GM19043 (cell line): ENCODE results near the gene ZNF440.
"Not testable (repeated sequence)": the region's sequence is repeated elsewhere in the genome, so short reads cannot be mapped to it uniquely, and the experiment has no call there.

Experiments used
- ATAC-seq: cut with Tn5 transposase; IDR thresholded peaks from one replicate; pipeline ENCODE4 v1.9.1; 2021; ENCODE audit warnings: low read depth; ENCODE audit not compliant: unreplicated experiment

Gene ZNF440

DNA sequence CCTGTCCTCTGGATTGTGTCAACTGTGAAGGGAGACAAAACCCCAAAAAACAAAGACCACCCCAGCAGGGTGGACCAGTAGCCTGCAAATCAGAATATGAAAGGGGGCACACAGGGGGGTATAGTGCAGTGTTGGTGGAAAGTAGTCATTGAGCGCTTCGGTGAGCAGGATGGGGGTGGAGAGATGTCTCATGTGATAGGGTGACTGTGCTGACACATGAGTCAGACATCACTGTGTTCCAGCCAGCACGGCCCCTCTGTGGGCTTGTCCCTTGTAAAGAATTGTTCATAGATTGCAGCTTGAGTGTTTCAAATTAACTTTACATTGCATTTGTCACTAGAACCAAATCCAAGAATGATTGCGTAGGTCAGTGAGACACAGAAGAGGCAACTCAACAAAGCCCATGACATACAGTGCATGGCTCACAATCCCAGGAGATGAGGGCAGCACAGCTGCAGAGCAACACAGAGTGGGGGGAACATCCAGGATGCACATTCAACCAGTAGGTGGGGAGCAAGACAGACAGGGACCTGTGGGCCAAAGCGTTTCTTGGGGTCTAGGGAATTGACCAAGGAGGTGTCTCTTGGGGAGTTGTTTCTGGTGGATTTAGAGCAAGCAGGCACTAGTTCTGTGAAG is 7.5 kb downstream of the ZNF440 start:
- no peak for ATAC-seq

DNA sequence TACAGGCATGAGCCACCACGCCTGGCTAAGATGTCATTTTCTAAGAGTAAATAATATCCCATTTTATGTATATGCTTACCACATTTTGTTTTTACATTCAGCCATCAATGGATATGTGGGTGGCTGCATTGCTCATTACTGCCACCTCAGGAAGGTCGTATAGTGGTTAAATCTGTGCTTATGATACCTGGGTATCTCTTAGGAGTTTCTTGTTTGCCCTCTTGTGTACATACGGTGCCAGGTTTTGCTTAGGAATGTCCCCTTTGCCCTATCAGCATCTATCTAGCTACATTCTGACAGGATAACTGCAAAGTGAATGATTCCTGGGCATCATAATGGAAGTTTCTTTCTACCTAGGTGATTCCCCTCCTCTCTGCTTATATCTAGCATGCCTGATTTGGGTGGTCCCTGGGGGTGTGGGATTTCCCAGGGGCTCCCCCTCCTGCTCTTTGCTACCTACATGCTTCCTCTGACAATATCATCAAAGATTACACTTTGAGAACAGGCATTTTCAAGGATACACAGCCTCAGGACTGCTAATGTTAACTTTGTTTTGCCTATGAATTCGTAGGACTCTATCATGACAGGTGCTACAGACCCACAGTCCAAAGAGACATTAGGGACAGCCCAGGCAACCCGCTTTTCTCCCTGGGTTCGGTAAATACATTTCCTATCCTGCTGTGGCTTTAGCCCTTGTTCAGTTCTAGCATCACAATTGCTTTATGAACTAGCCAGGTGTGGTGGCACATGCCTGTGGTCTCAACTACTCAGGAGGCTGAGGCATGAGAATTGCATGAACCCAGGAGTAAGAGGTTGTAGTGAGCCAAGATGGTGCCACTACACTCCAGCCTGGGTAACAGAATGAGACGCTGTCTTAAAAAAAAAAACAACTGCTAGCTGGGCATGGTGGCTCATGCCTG is 15.1 kb downstream of the ZNF440 start:
- ATAC-seq: not testable (repeated sequence)

DNA sequence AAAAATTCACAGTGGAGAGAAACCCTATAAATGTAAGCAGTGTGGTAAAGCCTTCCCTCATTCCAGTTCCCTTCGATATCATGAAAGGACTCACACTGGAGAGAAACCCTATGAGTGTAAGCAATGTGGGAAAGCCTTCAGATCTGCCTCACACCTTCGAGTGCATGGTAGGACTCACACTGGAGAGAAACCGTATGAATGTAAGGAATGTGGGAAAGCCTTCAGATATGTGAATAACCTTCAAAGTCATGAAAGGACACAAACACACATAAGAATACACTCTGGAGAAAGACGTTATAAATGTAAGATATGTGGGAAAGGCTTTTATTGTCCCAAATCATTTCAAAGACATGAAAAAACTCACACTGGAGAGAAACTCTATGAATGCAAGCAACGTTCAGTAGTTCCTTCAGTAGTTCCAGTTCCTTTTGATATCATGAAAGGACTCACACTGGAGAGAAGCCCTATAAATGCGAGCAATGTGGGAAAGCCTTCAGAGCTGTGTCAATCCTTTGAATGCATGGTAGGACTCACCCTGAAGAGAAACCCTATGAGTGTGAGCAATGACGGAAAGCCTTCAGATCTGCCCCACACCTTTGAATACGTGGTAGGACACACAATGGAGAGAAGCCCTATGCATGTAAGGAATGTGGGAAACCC is 18.3 kb downstream of the ZNF440 start:
- no peak for ATAC-seq

DNA sequence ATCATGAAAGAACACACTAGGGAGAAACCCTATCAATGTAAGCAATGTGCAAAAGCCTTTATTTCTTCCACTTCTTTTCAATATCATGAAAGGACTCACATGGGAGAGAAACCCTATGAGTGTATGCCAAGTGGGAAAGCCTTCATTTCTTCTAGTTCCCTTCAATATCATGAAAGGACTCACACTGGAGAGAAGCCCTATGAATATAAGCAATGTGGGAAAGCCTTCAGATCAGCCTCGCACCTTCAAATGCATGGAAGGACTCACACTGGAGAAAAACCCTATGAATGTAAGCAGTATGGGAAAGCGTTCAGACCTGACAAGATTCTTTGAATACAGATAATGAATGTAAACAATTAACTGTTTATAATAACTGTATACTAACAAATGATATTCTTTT is 19.5 kb downstream of the ZNF440 start:
- no peak for ATAC-seq

DNA sequence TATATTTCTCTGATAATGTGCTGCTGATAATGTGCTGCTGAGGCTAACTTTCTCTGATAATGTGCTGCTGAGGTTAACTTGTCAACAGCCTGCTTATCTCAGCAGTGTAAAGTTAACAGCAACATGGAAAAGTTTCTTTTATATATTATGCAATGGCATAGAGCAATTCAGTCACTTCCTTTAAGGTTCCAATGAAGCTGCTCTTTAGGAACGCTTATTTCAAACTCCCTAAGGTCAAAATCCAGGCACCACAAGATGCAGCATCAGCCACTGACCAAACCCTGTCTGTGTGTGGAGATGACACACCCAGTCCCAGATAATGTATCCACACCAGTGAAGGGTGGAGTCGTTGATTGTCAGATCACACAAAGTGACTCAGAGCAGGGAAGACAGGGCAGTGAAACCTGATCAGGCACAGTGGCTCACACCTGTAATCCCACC is 21.6 kb downstream of the ZNF440 start:
- ATAC-seq: not testable (repeated sequence)

DNA sequence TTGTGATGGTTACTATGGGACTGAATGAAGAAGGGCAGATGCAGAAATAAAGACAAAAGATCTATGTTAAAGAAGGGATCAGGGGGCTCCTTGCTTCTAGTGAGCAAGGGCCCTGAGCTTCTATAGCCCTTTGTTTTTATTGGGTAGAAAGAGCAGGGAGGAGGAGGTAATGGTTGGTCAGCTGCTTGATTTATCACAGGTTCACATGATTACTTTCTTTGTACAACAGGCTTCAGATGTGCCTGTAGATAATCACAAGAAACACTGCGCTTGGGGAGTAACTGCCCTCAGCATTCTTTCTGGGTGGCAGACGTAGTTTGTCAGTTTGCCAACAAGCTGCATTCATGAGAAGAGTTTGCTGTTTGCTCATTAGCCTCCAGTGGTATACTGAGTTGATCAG is 29.6 kb downstream of the ZNF440 start:
- no peak for ATAC-seq

DNA sequence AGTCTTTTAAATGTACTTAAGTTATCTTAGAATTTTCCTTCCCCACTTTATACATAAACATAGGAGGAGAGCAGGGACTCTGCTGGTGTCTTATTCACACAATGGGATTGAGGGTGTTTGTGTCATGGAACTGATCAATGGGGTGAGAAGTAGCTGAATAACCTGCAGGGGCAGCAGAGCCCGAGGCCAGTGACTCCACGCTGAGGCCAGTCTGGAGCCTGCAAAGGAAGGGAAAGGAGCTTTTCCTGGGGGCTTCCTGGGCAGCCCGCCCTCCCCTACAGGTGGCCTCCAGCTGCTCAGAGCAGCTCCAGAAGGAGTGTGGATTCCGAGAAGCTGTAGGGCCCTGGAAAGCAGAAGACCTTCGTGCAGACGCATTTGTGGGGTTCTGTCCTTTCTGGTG is 33.5 kb downstream of the ZNF440 start:
- not testable (repeated sequence) for ATAC-seq

DNA sequence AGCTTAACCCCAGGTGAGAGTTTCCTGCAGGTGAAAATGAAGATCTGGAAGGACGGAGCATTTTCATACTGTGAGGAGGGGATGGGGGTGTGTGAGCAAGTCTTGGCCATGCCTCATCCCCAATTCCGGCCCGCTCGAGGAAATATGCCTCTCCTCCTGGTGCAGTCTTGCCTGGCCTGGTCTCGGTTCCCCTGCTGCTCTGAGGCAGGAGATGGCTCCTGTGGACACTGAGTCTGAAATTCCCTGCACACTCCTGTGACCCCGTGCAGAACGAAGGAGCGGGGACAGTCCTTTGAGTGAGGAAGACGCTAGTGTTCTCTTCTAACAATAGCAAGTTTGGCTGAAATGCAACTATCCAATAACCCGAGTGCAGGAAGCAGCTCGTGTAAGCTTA is 34.1 kb downstream of the ZNF440 start:
- no peak for ATAC-seq

DNA sequence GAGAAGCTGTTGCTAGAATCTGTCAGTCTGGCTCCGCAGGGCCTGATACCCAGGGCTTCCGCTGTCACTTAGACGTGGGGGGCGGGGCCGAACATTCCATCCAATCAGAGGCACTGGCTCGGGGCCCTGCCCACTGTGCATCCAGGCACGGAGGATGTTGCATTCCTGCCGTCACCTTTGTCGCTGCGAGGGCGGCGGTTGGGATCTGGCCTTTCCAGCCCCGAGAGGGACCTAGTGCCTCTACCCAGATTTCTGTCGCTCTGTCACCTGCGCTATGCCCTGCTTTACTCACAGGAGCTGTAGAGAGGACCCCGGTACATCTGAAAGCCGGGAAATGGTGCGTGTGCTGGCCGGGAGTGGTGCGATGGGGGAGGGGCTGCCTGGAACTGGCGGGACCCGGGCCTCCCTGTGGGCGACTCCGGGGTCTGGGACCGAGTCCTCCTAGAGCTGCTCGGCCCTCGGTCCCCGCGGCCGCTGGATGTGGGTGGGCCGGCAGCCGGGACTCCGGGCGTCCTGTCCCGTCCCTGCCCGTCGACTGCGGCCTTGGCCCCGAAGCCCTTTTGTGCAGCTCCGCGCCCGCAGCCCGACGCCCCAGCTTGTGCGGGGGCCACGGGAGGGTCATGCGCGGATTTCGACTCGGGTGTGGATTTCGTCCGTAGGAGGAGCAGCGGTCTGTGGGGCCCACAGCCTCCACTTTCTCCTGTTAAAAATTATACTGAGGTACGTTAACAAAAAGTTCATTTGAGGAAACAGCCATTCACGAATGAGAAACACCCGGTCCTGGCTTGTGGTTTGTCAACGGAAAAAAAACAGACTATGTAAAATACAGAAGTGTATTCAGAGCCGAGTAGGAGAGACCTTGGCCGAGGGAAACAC is 34.8 kb downstream of the ZNF440 start, which contains the start of gene ZNF439:
Gene ZNF439 (plus strand): TSS at position 133 of the 876 bp plus-strand sequence. CDS start 142 bp downstream, at position 275.
- ATAC-seq: peak; percentile 77

DNA sequence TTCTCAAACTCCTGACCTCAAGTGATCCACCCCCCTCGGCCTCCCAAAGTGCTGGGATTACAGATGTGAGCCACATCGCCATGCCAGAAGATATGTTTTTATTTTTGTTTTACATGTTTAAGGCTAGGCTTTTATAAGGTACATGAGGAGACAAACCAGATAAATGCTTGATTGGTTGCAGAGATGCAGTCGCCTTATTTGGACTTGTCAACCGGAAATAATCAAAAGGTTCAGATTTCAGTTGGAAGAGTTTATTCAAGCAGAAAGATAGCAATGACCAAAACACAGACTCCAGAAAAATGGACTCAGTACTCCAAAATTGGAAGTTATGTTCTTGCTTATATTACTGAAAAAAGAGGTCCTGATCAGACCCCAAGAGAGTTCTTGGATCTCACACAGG is 36.2 kb downstream of the ZNF440 start:
- ATAC-seq: not testable (repeated sequence)

DNA sequence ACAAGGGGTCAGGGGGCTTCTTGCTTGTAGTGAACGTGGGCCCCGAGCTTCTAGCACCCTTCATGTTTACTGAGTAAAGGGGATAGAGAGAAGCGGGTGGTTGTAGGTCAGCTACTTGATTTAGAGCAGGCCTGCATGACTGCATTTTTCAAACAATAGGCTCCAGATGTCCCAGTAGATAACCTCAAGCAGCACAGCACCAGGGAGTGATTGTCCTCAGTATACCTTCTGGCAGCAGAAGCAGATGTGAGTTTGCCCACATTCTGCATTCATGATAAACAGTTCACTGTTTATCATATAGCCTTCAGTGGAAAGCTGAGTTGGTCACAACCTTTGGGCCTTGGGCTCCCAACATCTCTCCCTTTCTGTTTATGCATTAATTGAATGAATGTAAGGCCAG is 39.3 kb downstream of the ZNF440 start:
- no peak for ATAC-seq

DNA sequence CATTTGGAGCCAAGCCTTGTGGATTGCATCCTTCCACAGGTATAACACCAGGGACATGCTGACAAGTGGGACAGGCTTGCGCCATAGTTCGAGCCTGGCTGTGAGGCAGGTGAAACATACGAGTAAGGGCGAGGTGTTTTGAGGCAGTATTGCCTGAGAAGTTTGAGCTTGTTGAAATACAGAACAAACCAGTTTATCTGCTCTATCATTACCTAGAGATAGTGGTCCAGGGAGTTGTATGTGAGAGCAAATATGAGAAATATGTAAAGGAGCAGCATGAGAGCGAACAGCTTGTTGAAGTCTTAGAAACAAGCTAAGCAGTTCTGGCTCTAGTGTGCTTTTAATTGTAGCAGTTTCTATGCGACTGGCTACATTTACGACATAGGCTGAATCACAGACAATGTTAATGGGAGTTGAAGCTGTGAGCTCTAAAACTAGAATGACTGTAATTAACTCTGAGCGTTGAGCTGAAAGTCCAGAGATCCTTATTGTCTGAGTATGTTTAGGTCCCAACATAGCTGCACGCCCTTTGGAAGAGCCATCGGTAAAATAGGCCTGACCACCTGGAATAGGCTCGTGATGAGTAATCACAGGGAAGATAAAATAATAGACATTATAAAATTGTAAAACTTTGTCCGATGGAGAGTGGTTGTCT is 42.6 kb downstream of the ZNF440 start:
- no peak for ATAC-seq

DNA sequence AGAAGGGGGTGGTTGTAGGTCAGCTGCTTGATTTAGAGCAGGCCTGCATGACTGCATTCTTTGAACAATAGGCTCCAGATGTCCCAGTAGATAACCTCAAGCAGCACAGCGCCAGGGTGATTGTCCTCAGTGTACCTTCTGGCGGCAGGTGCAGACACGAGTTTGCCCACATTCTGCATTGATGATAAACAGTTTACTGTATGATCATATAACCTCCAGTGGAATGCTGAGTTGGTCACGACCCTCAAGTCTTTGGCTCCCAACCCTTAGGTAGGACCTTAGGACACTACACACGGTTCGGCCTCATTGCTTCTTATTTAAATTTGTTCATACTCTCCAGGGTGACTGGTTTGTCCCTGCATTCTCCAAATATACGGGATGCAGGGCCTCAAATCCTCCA is 46.6 kb downstream of the ZNF440 start:
- ATAC-seq: no peak

DNA sequence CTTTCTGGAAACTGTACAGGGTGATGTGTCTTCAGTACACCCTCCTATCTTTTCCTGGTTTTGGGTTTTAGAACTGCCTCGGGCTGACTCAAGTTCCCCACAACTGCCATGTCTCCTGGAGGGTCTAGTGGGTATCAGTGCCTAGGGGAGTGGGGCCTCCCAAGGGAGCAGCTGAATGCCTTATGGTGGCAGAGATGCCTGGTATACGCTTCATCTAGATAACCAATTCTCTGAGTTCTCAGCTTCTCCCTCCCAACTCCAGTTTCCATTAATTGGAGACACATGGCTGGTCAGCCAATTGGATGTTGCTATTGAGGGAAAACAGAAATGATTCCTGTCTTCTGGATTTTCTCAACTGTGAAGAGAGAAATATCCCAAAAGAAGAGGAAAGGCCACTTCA is 47.2 kb downstream of the ZNF440 start:
- ATAC-seq: no peak

DNA sequence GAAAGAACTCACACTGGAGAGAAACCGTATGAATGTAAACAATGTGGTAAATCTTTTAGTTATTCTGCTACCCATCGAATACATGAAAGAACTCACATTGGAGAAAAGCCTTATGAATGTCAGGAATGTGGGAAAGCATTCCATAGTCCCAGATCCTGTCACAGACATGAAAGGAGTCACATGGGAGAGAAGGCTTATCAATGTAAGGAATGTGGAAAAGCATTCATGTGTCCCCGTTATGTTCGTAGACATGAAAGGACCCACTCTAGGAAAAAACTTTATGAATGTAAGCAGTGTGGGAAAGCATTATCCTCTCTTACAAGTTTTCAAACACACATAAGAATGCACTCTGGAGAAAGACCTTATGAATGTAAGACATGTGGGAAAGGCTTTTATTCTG is 53.7 kb downstream of the ZNF440 start:
- not testable (repeated sequence) for ATAC-seq

DNA sequence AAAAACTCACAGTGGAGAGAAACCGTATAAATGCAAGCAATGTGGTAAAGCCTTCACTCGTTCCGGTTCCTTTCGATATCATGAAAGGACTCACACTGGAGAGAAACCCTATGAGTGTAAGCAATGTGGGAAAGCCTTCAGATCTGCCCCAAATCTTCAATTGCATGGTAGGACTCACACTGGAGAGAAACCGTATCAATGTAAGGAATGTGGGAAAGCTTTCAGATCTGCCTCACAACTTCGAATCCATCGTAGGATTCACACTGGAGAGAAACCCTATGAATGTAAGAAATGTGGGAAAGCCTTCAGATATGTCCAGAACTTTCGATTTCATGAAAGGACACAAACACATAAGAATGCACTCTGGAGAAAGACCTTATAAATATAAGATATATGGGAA is 54.1 kb downstream of the ZNF440 start:
- ATAC-seq: no peak

DNA sequence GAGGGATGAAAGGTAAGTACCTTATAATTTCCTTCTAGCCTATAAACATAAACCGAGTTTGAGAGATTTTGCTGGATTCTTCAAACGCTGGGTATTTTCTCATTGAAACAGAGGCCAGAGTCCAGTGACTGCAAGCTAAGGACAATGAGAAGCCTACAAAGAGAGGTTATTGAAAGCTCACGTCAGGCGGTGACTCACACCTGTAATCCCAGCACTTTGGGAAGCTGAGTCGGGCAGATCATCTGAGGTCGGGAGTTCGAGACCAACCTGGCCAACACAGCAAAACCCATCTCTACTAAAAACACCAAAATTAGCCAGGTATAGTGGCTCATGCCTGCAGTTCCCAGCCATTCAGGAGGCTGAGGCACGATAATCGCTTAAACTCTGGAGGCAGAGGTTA is 58.6 kb downstream of the ZNF440 start:
- ATAC-seq: no peak

DNA sequence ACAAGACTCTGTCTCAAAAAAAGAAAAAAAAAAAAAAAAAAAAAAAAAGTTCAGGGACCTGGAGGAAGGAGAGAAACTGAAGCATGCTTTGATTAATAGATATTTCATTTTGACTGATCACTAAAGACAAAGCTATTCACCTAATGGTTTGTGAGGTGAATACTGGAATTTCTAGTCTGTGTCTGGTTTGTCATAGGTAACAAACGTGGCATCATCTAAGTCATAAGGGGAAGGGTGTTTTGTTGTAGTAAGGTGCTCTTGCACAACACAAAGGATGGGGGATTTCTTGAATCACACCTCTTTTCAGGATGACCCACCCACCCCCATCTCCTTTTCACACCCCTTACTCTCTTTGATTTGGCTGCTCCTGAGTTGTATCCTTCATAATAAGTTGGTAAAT is 59.7 kb downstream of the ZNF440 start:
- no peak for ATAC-seq

DNA sequence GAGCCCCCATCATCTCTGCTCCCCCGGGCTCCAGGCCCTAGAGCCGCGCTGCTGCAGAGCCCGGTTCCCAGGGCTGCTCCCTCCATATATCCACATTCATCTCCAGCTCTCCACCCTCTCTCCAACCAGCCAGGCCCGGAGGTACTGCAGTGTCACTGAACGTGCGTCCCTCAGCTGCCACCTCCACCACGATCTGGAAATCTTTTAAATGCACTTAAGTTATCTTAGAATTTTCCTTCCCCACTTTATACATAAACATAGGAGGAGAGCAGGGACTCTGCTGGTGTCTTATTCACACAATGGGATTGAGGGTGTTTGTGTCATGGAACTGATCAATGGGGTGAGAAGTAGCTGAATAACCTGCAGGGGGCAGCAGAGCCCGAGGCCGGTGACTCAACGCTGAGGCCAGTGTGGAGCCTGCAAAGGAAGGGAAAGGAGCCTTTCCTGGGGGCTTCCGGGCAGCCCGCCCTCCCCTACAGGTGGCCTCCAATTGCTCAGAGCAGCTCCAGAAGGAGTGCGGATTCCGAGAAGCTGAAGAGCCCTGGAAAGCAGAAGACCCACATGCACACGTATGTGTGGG is 65.7 kb downstream of the ZNF440 start:
- not testable (repeated sequence) for ATAC-seq
